Activated CD8-positive, alpha-beta memory T cell treated with anti-CD3 and anti-CD28 coated beads for 4 hours (primary cell): ENCODE results near the gene CSGALNACT2.
A peak's percentile ranks its signal among the peaks of the same experiment; 100 is the strongest.

Experiments used
- DNase-seq, 2 donors: peaks; one replicate each; pipeline ENCODE4 v3.0.0-alpha.2; 2020; ENCODE audit warnings: low read depth in 2 of 2

CSGALNACT2 gene

DNA sequence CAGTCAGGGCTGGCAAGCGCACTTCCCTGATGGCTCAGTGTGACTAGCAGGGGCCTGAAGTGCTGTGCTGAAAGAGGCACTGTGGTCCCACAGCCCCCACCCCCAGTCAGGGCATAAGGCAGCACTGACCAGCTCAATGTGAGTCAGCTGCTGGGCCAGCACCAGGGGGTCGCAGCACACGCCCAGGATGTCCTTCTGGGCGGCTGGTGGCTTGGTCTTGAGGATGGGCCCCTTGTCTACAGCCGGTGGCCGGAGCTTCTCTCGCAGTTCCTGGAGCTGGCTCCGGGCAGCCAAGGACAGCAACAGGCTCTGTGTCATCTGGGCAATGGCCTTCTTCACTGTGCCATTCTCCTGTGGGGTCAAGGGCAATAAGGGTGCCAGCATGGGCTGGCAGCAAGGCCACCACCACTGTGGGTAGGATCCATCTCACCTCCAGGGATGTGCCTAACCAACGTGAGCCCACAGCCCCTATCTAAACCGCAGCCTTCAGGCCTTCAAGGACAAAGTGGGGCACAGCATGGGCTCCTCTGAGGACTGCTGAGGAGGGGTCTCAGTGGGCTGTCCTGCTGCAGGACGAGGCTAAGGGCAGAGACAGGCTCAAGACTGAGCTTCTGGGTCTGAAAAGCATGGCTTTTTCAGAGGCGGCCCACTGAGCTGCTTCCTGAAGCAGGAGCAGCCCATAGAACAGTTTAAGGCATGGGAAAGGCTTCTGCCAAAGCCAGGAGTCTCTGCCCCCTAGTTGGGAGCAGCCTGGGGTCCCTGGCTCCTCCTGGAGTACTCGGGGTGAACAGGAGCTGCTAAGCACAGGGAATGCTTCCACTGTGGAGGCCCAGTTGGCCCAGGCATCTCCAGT is 62.5 kb downstream of the CSGALNACT2 start:
- DNase-seq, result no peak

GRCh38 chr10:43201545-43202131 is 63.4 kb downstream of the CSGALNACT2 start:
- no peak for DNase-seq

DNA sequence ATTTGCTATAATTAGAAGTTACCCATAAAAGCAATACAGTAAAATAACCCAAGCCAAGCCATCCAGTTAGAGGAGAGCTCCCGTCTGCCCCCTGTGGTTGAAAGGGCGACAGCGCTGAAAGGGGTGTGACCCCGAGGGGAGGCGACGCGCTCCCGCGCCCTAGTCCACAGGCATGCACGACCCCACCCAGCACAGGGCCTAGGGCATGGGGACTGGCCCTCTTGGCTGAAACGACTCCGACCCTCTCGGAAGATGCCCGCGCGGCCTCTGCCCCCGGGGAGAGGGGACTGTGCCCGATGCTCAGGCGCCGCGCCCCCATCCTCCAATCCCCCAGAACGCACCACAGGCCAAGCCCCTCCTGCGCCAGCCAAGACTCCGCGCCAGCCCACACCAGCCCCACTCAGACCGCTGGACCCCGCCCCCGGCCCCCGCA is 64.0 kb downstream of the CSGALNACT2 start:
- DNase-seq, result no peak

GRCh38 chr10:43202657-43203447 is 64.6 kb downstream of the CSGALNACT2 start:
- DNase-seq, result peak in 1 of 2 donors; percentile 17

DNA sequence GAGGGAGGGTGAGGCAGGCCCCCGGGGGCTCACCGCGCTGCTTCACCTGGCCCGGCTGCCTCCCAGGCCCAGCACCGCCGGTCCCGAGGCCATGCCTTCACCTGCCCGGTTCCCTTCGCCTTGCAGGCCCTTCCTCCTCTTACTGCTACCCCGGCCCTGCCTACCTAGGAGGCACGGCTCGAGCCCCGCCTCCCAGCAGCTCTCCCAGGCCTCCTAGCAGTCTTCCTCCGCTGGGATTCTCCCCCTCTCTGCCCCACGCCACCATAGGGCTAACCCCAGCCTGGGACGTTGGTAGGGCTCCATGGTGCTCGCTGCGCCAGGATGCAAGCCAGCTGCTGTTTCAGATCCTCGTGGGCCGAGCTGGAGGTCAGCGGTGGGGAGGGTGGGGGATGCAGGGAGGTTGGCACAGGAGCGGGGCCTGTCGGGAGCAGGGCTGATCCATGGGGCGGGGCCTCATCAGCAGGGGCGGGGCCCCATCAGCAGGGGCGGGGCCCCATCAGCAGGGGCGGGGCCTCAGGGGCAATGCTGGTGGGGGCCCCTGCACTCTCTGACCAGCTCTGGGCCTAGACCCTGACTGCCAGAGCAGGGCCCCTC is 65.3 kb downstream of the CSGALNACT2 start:
- DNase-seq, result no peak

DNA sequence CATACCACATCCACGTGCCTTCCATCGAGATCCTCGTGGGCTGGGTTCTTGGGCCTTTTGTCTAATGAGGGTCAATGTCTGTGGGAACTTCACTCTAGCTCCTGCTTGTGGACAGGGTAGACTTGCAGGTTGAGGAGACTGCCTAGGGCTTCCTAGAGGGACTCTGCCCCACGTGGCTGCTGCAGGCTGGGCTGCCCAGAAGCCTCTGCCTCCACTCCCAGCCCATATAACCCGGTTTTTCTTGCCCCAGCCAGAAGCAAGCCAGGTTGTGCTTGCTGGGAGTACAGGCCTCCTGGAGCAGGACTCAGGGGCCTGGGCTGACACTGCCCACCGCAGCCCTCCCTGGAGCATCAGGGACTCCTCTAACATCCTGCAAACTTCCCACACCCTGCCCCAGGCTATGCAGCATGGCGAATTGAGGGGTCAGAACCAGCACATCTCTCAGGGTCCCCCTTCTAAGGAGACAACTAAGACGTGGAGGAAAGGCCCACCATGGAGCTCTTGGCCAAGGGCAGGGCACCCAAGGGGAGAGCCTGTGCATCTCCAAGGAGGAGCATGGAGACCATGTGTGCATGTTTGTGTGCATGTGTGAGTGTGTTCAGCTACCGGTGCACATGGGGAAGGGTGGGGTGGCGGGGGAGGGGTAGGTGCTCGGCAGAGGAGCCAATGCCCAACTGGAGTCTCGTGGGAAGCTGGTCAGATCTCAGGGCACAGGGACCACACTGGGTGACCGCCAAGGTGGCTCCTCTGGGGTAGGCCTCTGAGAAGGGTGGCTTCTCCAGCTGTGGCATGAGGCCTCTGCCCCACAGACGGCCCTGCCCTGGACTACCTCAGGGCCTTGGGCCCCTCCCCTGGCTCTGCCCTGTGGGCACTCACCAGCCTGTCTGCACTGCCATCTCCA is 66.0 kb downstream of the CSGALNACT2 start:
- no peak for DNase-seq

- DNase-seq, result no peak
These were observed 66.9 kb downstream of the CSGALNACT2 start for GRCh38 chr10:43204943-43205671.

DNA sequence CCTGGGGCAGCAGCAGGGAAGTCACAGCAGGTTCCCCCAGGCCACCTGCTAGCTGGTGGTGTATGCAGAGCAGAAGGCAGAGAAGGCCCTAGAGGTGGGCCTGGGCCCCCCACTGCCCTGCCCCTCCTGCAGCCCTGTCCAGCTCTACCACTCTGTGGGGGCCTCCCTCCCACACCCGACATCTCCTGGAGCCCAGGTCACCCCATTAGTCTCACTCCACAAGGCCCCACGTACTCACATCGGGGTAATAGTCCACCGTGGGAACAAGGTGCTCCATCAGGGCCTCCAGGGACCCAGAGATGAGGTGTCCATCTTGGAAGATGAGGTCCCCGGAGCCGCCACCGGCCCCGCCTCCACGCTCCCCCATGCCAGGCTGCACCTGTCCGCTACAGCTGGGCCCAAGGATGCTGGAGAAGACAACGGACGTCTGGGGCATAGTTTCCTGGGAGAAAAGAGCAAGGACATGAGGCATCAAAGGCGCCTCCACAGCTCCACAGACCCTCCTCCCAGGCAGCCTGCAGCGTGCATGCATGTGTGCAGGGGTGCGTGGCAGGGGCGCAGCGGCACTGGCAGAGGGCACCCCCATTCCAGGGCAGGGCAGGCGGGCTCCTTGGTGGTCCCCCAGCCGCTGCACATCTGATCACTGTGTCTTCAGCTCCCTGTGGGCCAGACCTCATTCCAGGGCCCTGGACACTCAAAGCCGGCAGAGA is 67.6 kb downstream of the CSGALNACT2 start:
- no peak for DNase-seq

DNA sequence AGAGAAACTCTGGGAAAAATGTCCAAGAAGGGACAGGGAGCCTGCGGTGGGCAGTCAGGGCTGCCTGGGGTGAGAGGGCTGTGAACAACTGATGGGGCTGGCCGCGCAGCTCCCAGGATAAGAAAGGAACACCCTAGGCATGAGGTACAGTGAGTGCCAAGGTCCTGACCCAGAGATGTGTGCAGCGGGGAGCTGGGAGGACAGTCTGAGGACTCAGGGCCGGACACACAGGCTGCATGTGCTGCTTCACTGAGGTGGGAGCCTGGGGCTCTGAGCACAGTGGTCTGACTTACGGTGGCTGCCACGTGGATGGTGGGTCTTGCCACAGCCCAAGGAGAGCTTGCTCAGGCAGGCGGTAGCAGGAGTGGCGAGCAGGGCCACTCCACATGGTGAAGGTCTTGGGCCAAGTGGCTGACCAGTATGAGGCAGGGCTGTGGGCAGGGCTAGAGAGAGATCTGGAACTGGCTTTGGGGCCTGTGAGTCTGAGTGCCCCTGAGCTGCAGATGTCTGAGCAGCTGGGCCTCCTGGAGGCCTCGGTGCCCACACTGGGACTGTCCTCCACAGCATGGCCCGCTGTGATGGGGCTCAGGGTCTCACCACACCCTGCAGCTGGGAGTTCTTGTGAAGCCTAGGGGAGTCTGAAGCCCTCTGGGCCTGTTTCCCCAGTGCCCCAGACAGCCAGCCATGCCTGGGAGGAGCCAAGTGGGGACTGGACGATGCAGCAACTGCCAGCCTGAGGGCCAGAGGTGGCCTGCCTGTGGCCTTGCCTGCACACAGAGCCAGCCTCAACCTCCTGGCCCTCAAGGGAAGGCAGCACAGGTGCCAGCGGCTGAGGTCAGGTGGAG is 68.4 kb downstream of the CSGALNACT2 start:
- no peak for DNase-seq

DNA sequence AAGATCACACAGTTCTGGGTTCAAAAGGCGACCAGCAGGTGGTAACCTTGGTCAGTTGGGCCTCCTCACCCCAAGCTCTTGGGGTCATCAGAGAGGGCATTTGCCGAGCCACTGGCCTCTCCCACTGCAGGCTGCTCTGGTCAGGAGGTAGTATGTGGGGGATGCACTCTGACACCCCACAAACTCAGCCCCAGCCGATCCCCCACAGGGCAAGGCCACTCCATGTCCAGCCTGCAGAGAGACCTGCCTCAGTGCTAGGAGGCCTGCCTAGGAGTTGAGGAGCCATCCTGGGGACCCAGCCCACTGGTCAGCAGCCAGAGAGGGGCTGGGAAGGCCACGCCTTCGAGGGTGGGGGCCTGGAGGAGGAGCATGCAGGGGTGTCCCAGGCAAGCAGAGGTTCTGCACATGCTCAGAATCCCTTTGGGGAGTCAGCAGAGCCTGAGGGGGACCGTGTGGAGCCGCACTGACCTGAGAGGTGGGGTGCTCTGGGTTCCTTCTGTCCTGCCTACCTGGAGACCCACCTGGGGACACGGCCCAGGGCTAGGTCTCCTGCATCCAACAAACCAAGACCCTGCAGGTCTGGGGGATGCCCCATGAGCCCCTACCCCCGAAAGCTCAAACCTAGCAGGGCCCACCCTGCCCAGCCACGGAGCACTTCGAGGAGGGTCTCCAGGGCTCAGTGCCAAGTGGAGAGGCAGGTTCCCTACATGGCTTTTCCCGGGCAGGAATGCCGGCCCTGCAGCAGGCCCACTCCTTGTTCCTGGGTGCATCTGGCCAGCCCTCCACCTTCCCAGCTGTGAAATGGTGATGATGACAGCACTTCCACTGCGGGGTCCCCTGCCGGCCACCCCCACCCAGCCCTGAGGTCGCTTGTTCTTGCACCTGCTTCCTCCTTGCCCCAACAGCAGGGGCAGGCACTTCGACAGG is 70.2 kb downstream of the CSGALNACT2 start:
- DNase-seq, result no peak

- no peak for DNase-seq
These were observed 70.8 kb downstream of the CSGALNACT2 start for GRCh38 chr10:43209074-43209455.

- no peak for DNase-seq
These were observed 71.5 kb downstream of the CSGALNACT2 start for GRCh38 chr10:43209651-43210141.

DNA sequence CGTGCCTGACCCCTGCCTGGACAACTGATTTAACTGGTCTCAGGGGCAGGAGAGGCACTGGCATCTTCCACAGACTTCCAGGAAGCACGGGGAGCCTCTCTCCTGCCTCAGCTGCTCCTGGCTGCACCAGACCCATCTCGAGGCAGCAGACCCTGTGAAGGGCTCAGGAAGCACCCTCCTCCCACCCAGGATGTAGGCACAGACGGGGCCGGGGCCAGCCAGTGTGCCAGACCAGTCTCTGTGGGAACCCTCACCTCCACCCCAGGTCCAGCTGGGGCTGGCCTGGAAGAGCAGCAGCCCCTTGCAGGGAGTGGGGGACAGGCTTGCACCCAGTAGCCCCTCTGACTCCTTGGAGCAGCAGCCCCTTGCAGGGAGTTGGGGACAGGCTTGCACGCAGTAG is 72.3 kb downstream of the CSGALNACT2 start:
- no peak for DNase-seq

- no peak for DNase-seq
These were observed 72.8 kb downstream of the CSGALNACT2 start for GRCh38 chr10:43211030-43211429.

- DNase-seq, result no peak
These were observed 73.3 kb downstream of the CSGALNACT2 start for GRCh38 chr10:43211431-43212042.

- no peak for DNase-seq
These were observed 73.9 kb downstream of the CSGALNACT2 start for GRCh38 chr10:43212043-43212721.
